Measurements from ENCODE around the gene ASB10.

Gene ASB10

DNA sequence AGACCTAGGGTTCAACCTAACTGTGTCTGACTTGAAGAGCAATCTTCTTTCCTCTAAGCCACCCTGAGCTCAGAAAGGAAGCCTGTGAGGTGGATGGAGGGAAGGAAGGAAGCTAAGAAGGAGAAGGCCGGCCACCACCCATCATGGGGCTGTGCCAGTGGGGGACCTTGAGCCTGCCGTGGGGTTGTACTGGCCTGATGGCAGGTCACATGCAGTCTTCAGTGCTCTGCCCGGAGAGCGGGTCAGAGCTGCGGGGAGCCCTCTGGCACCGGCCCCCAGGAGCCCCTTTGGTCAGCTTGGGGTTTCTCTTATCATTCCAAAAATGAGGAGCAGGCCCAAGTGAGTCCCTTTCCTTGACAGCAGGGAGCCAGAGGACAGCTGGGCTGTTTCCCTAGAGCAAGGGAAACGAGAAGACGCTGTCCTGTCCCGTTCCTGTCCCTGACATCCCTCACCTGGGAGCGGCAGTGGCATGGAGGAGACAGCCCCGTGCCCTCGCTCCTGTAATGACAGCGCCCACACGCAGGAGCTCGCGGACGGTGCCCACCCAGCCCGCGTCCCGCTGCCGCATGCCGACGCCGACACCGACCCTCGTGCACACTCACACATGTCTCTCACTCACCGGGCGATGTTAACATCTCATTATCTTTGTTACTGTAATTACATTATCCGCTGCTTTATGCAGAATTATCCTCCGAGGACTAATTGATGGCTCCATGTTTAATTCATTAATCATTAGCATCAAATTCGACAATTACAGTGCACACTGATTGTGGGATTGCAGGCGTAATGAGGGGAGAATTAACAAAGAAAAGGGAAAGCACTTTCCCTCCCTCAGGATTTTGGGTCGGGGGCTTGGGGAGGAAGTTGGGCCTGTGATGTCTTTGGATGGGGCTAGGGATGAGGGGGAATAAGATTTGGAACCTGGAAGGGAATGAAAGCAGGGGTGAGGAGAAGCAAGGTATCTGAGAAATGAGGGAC is 50.9 kb downstream of the ASB10 start:
- DNase-seq (ENCODE audit: low spot score): no peak

DNA sequence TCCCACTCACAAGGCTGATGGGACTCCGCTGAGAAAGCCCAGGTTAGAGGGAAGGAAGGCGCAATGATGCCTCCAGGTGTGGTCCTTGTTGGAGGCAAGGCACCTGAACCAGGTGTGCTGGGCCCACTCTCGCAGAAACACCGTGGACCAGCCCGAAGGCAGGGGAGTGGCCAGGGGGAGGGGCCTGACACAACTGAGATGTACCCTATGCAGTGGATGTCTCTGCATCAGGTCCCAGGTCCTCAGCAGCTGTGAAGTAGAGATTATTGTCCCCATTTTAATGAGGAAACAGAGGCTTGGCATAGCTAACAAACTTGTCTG is 51.6 kb downstream of the ASB10 start:
- no peak for DNase-seq (ENCODE audit: low spot score)

DNA sequence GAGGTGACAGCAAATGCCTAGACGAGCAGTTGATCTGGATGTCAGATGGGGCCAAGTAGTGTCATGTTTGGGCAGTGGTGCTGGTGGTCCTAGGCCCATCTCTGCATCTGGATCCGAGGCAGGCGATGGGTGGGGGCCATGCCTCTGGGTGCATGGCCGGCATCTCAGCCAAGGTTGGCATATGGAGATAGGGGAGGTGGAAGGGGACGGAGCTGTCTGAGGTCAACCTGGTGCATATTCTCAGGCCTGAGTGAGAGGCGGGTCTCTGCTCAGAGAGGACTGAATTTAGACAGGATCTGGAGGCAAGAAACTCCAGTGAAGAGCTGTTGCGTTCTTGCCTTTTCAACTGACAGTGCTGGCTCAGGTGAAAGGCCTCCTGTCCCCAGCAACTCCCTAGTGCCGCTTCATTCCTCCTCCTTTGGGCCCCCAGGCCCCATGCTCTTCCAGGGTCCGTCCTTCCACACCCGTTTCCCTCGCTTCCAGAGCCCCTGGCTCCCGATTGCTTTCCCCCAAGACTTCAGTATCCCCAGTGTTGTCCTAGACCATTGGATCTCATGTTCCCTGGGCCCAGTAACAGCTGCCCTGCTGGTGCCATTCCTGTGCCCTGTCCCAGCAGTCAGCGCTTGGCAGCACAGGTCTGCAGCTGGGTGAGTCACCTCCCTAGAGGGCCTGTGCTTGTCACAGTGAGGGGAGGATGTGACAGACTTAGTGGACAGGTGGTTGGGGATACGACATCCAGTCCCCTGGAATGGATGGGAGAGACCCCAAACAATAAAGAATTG is 52.1 kb downstream of the ASB10 start:
- no peak for DNase-seq (ENCODE audit: low spot score)

DNA sequence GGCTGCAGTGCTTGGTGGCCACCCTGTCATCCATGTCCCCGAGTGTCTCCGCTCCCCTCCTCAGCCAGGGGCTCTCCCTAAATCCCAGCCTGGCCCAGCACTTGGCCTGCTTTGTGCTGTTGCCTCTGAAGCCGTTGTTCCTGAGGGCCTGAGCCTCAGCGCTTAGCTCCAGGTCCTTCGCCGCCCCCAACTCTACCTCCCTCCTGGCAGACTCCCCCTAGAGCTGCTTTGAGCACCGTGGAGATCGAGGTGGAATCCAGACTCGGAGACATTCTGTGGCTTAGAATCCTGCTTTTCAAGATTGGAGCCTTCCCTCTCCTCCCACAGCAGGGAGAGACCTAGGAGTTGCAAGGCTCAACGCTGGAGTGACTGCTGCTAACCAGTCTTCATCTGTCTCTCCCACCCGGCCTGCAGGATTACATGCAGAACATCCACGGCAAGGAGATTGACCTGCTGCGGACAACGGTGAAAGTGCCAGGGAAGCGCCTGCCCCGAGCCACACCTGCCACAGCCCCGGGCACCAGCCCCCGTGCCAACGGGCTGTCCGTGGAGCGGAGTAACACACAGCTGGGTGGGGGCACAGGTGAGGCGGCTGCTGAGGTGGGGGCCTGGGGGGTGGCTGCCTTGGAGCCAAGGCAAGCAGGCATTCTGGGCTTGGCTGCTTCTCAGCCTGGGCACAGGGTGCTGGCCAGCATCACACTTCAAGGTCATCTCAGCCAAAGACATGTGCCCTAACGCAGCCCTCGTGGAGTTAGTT is 52.9 kb downstream of the ASB10 start:
- no peak for DNase-seq (ENCODE audit: low spot score)

DNA sequence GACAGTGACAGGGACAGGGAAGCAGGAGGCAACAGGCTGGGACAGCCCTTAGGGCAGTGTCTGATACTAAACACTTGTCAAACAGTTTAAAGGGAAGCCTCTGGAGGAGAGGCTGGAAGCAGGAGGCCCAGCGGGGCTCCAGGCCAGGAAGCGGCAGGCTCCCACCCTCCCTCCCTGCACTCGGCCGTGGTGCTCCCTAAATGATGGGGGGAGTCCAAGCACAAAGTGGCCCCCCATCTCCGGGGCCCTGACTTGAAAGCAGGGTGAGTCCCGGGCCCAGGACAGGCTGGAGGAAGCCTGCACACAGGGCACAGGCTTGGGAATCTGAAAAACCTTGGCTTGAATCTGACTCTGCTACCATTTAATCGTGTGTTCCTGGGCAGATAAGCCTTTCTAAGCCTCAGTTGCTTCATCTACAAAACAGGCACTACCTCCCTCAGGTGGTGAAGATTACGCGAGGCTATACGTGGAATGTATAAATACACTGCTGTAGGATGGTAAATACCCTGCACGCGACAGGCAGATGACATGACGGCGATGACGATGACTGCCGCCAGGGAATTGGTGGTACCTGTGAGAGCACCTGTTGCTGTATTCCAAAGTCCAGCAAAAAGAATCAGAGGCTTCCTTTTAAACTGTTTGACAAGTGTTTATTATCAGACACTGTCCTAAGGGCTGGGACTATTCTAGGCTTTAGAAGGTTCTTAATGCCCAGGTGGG is 53.6 kb downstream of the ASB10 start:
- no peak for DNase-seq (ENCODE audit: low spot score)

DNA sequence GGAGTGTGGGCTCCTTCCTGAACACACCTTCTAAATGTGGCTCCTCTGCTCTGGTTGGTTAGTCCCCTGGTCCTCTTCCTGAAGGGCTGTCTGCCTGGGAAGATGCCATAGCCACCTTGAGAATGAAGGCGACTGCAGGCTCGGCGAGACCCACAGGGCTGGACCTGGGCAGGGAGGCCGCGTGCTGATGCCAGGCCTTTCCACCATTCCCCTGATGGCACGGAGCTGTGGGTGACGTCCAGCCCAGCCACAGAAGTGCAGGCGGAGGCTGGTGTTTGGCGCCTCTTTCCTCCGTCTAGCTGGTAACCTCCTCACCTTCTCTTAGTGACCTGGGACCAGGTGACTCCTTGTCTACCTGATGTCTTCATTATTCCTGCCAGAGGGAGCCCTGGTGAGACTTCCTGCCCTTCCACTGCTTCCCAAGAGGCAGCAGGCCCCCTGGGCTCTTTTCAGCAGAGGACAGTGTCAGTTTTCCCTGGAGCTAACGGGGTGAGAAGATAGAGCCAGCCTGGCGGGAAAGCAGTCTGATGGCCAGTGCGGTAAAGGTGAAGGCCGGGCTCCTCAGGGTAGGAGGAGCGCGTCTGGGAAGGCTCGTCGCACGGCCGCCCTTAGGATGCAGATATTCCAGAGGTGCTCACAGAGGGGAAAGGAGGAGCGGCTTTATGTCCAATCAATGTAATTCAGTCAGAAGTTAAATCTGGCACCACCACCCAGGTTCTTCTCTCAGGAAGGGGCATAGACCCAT is 54.4 kb downstream of the ASB10 start:
- no peak for DNase-seq (ENCODE audit: low spot score)

DNA sequence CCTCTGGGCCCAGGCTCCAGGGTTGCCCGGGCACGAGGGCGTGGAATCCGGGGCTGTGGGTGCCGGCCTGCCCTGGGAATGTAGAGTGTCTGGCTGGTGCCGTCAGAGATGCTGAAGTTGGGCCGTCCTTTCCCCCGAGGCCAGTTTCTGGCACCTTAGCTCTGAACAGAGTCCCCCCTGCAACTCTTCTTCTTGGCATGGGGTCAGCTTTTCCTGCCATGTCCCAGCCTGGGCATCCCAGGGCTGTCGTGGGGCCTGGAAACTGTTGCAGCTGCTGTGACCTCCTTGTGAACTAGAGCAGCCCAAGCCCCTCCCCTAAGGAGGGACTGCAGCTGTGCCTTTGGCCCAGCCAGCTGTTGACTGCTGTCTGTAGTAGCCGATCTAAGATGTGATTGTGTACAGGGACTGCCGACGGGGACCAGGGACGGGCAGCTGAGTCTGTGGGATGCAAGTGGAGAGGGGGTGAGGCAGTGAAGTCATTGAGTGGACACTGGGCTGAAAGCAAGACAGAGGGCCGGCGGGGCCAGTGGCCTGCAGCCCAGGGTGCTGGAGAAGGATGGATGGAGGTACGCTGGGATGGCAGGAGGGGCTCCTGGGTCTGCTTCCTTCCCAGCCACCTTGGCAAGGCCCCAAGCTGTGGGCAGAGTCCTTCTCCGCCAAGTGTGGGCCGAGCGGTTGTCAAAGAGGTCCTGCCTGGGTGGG is 55.3 kb downstream of the ASB10 start:
- DNase-seq (ENCODE audit: low spot score): no peak

DNA sequence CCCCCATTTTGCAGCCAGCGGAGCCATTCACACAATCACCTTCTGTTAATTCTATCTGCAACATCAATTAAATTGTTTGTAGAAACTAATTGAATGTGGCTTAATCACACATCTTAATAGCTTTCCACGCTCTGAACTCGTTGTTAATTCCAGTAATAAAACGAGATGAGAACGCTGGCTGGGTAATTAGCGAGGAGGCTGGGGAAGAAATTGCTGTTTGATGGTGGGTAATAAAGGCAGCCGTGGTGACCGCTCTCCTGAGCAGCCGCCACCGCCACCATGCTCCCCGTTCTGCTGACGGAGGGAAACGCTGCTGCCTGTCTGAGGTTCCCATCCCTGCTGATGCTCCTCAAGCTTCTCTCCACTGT is 55.8 kb downstream of the ASB10 start:
- DNase-seq (ENCODE audit: low spot score): no peak

DNA sequence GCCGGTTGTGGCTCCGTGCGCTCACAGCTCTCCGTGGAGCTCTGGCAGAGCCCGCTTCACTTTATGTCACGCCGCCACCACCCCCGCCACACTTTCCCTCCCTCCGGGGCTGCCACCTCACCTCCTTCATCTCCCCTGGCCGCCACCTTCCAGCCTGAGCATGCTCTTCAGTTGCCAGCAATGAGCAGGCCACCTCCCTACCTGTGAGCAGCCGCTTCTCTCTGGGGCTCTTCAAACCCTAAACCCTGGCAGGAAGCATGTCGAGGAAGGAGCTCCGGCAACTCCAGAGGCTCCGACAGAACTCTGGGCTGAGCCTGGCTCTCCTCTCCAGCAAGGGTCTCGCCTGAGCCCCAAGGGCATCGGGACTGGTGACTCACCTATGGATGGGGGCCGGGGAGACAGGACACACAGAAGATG is 56.3 kb downstream of the ASB10 start:
- DNase-seq (ENCODE audit: low spot score): no peak

DNA sequence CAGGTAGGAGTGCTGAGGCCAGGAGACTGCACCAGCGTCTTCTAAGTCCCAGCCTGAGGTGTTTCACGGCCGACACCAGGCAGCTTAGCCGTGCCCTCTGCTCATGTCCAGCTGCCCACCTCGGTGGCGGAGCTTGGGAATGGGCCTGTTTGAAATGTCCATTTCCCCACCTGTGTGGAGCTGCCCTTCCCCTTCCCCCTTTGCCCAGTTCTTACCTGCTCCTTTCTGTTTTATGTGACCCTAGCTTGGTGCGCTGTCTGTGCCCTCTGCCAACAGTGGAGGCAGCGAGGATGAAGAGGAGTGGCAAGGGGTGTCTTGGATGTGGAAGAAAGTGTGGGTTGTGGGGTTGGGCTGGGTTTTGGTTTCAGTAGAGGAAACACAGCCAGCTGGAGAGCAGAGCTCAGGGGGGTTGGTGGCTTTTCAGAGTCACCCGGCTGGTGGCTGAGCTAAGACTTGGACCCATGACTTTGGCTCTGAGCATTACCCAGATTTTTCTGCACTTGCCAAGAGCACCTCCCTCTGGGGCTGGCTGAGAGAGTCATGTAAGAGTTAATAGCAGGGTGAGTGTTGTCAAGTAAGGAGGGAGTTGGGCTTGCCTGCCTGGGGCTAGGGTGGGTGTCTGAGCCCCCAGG is 57.0 kb downstream of the ASB10 start:
- no peak for DNase-seq (ENCODE audit: low spot score)

DNA sequence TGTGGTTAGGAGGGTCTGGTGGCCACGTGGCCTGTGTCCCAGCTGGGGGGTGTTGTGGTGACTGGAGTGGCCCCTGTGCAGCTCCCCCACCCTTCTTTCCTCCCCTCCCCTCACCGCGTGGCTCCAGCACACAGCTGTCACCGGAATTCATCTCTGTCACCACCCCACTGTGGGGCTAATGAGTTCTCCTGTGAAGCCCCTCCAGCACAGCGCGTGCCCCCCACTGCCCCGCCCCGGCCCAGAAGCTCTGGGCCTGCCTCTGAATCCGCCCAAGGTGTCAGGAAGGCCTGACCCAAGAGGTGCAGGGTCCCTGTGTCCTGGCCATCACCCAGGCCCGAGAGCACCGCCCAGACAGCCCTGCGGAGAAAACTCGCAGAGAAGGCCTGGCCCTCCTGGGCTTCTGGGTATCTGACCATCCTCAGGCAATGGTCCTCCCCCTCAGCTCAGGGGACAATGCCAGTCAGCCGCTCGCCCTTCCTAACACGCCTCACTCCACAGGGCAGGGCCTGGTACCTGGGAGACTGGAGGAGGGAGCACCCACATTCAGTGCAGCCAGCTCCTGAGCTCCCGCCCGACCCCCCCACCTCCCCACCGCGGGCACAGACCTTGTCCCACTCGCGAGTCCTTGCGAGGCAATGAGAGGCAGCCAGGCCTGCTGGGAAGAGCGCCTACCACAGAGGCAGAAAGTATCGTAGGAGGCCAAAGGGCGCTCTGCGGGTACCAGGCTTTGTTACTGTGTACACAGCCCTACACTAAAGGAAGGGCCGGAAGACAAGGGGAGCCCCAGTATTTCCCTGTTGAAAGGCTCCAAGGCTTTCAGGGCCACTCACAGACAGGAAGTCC is 57.7 kb downstream of the ASB10 start:
- no peak for DNase-seq (ENCODE audit: low spot score)

DNA sequence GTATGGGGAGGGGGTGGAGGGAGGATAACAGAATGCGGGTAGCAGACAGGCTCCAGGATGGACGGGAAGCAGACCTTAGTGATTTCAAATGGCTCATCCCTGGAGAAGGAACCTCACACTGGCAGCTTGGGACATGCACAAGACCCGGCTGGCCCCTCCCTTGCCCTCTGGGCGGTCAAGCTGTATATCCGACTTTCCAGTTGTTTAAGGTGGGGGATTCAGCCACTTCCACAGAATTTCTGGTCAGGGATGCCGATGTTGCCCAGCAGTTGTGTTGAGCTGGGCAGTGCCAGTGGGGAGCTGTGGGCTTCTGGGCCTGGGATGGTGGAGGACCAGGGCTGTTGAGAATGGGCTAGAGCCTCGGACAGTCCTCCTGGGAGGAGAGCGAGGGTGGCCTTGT is 58.3 kb downstream of the ASB10 start:
- DNase-seq (ENCODE audit: low spot score): no peak

DNA sequence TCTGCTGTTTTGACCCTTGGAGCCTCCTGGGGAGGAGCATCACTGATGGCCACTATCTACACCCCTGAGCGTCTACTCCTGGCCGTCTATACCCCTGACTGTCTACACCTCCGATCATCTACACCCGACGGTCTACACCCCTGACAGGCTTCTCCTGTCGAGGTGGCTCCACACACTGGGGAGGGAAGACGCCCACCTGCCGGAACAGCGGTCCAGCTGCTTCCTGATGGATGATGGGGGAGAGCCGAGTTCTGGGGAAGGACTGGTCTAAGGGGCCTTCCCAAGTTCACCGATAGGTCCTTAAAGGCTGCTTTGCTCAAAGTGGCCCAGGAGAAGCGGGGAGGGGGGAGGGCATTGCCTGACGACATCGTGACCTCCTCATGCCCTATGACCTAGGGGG is 58.9 kb downstream of the ASB10 start:
- no peak for DNase-seq (ENCODE audit: low spot score)

DNA sequence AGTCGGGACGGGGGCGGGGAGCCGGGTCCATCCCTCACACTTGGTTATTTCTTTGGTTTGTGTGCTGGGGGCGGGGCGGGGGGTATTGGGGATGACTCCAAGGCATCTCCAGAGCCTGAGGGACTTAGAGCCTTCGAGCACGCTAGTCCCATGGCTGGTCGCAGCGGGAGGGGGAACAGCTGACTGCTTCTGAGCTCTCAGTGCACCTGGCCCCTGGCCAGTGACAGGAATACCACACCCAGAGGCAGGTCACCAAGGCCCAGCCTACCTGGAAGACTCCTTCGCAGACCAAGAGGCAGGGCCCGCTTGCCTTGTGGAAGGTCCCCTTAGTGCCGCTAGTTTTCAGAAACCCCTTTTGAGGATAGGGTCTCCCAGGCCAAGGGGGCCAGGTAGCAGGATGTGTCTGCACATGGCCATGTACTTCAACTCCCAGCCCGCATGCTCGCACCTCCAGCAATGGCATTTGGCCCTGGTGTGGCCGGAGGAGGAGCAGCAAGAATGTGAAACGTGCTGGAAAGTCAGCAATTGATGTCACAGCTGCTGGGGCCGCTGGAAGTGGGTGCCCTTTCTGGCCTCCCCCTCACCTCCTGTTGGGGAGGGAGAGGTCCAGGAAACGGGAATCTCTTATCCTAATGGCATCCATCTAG is 60.4 kb downstream of the ASB10 start:
- DNase-seq (ENCODE audit: low spot score): no peak

DNA sequence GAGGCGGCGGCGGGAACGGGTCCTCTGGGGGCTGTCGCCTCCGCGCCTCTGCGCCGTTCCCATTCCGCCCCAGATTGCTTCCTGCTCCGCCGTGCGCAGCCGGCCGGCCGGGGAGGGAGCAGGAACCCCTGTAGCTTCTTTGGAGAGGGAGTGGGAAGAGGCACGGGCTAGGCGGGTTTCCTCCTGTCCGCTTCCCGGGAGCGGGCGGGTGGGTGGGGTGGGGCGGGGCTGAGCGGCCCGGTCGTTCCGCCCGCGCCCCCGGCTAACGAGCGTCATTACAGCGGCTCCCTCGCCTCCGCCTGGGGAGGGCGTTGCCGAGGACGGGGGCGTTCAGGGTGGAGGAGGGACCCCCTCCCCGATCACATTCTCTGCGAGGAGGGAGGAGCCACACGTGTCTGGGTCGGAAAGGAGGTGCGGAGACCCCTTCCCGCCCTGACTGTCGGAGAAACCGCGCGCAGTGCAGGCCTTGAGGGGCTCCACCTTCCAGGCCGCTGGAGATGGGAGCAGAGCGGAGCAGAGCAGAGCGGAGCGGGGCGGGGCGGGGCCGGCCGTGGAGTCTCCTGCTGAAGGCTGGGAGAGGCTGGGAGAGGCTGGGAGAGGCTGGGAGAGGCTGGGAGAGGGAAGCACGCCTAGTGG is 61.1 kb downstream of the ASB10 start:
- no peak for DNase-seq (ENCODE audit: low spot score)

Measured in SK-N-DZ (cell line).